Erythroblast (primary cell): Measurements from ENCODE around the gene FBXO15.

Experiments
- DNase-seq, 2 experiments: peaks; one replicate each; lab custom pipeline; 2025; lab: John Stamatoyannopoulos, UW
- GATA1 ChIP-seq: IDR thresholded peaks from 2 replicates; pipeline ENCODE4 v1.6.1; 2011; ENCODE audit warnings: low read depth, mild to moderate bottlenecking, control low read depth, low read length, moderate library complexity
- POLR2A ChIP-seq: IDR thresholded peaks from 2 replicates; pipeline ENCODE4 v1.6.1; 2011; ENCODE audit warnings: mild to moderate bottlenecking, low read length

The FBXO15 gene

DNA sequence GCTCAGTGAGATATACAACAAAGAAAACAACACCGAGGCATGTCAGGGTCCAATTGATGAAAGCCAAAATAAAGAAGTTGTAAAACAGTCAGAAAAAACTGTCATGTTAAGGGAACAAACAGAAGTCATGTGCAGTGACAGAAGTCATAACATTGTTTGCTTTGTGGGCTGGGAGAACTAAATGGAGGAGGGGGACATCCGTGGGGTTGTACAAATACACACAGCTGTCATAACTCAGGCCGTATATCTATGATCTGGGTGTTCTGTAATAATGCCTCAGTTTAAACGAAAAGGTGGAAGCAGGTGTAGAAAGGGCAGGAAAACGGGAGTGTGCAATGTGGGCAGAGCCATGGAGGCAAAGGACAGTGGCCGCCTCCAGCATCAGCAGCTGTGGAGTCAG lies 28.0 kb upstream of the FBXO15 start:
- no peak for TF ChIP-seq GATA1
- TF ChIP-seq POLR2A = no peak
- no peak for DNase-seq

DNA sequence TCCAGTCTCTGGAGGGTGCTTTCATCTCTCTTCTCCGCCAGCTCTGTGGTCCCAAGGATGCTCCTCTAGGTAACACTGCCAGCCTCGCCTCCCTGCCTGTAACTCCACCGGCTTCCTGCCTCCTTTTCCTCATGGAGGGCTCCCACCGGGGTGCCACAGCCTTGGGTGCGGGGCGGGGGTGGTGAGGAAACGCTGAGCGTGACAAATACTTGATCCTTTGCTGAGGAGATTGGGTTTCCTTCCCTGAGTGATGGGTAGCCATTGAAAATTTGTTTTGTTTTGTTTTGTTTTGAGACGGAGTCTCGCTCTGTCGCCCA lies 25.8 kb upstream of the FBXO15 start:
- TF ChIP-seq GATA1 (no peak), POLR2A (no peak)

DNA sequence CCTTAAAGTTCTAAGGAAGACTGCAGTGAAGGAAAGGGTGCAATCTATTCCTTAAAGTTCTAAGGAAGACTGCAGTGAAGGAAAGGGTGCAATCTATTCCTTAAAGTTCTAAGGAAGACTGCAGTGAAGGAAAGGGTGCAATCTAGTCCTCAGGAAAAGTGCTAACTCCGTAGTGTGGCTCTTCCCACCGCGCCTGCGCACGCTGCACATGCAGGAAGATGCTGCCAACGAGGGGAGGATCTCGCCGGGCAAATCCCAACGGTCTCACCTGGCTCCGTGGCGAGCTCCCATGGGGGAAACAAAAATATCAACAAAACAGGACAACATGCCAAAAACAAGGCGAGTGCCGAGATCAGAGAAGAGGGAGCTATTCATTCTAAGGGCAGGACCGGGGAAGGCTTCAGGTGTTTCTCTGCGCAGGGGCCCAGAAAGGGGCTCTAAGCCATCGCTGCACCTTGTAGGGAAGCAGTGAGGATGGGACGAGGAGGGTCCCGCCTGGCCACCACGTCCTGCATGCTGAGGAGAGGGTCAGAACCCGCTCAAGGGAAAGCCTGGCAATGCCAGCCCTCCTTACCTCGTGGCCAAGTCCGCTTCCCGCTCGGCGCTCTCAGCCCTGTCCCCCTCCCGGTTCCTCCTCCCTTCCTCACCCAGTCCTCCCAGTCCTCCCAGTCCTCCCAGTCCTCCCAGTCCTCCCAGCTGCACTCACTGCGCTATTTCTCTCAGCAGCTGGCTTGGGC lies 25.2 kb upstream of the FBXO15 start:
- TF ChIP-seq POLR2A (no peak), GATA1 (no peak)
- DNase-seq = no peak

More for the DNA sequence above, 25.8 kb upstream of the FBXO15 start:
- no peak for DNase-seq

DNA sequence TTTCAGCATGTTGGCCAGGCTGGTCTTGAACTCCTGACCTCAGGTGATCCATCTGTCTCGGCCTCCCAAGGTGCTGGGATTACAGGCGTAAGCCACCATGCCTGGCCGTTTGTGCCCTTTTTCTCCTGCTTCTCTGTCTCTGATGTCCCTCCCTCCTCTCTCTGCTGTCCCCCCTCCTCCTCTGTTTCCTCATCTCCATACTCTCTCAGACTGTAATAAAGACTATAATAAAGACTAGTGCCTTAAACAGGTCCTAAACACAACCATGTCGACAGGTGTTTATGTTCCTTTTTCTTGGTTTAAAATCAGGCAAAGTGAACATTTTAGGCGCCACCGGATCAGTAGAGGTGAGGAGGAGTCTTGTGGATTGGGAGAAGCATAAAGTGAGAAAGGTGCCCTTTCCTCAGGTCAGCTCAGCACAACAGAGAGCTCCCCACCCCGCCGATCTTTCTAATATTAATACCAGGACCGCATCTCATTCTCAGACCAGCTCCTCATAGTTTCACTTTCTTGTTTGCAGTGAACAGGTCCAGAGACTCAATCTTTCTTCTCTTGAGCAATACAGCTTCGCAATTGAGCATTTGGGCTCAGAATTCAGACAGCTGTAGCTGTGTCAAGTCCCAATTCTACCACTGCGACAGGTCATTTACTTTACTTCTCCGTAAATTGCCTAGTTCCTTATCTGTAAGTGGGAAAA lies 24.4 kb upstream of the FBXO15 start:
- TF ChIP-seq GATA1 (no peak), POLR2A (no peak)
- no peak for DNase-seq

DNA sequence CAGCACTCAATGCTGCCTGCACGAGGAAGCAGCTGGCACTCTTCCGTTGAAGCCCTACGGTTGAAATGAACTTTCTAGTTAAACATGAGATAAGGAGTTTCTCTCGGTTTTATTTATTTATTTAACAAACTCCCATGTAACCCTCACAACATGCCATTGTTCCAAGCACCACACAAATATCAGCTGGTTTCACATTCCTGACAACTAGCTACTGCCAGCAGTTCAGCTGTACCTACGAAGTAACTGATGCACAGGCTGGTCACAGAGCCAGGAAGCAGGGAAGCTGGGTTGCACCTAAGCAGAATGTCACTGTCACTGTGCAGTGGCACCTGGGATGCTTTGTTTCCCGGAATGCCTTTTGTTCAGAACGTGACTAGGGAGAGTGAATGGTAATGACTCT lies 18.8 kb upstream of the FBXO15 start:
- no peak for TF ChIP-seq POLR2A
- no peak for TF ChIP-seq GATA1
- no peak for DNase-seq

DNA sequence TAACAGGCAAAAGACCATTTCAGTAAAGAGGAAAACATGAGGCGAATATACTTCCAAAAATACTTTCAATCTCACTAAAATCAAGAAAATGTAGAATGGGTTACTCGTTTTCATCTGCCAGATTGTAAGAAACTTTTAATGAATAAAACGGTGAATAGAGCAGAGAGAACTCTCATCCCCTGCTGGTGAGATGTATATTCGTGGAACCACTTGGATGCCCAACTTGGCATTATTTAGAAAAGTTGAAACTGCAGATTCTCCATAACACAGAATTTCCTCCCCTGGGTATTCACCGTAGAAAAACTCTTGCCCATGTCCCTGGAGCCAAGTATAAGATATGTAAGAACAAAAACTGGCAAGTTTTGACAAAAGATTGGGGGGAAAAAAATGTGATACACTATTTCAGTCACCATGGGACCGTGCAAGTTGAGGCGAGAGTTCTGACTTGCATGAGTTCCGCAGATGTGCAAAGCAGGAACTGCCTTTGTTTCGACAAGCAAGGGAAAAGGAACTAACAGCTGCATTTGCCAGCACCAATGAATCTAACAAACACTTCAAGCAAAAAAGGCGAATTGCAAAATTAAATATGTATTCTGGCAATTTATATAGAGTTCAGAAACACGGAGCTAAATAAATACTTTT lies 15.5 kb upstream of the FBXO15 start:
- TF ChIP-seq POLR2A (no peak), GATA1 (no peak)
- DNase-seq = no peak

DNA sequence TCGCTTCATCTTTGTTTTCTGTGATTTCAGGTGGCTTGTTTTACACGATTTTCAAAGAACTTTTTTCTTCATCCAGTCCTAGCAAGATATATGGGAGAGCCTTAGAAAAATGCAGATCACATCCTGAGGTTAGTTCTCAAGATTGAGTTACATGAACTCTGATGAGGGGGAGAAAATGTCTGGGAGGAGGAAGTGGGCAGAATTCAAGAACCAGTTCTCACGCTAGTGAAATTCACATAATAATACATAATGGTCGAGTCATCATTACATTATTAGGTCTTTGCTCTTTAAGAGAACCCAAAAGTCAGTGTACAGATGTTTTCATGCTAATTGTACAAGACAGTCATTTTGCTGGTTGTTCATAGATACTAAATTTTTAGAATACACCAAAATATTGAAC lies 7.6 kb upstream of the FBXO15 start:
- no peak for DNase-seq
- no peak for TF ChIP-seq GATA1
- TF ChIP-seq POLR2A = no peak

DNA sequence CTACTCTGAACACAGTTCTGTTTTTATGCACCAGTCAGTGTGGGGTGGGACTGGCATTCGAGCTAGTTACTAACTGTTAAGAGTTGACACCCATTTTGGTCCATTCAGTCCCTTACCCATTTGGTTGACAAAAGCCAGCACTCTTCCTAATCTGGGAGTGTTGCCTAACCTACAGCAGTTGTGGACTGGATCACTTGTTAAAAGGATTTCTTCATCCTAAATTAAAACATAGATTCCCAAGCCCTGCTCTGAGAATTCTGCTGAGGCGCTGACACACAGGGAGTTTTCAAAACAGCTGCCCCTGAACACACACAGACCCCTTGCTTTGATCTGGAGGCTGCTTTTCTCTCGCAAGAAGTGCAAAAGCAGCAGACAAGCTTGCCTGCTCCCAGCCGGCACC lies 7.1 kb upstream of the FBXO15 start:
- DNase-seq = no peak
- TF ChIP-seq GATA1 (no peak), POLR2A (no peak)

DNA sequence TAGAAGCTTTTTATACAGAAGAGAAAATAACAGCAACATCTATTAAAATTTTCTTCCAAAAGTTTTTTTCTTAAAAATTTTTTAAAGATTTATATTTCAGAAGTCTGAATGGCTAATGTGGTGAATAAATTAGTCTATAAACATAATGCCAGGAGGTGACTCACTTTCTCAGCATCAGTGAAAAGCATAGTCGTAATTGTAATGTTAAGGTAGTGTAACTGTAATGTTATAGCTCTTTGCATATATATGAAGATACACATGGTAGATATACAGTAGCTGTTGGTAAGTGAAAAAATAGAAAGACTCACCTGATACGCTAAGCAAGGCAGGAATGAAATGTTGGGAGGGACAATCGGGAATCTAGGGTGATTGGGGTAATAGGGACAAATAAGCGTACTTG lies 6.2 kb upstream of the FBXO15 start:
- DNase-seq = no peak
- TF ChIP-seq GATA1 (no peak), POLR2A (no peak)

DNA sequence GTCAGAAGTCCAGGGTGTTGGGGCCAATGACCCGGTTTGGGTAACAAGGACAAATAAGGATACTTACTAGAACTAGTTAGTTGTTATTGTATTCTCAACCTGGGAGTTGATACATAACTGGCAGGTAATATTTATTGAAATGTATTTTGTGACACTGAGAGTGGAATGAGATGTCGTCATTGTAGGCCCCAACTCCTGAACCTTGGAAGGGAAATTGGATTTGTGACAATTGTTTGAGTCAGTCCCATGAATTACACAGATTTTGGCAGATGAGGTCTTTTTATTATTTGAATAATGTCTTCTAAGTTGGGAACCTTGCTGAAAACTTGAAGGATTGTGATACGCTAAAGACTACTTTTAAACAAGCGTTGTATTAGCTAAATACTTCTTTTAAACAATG lies 5.7 kb upstream of the FBXO15 start:
- no peak for DNase-seq
- TF ChIP-seq POLR2A (no peak), GATA1 (no peak)

DNA sequence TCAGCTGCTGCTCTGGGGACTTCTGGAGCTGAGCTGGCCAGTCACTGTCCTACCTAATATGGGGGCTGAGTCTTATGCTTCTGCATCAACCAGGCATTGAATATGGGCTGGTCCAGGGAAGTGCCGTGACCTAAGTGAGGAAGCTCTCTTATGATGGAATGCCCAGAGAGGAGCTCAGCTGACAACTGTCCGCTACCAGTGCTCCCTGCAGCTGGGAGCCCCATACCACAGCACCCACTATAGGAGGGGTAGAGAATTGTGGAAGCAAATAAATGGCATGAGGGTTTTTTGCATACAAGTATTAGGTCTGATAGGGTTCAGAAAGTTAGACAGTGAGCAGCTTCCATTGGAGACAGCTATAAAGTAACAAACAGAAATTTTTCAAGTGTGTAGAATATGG lies 5.2 kb upstream of the FBXO15 start:
- no peak for TF ChIP-seq GATA1
- no peak for TF ChIP-seq POLR2A
- peak; percentile 49 for DNase-seq

DNA sequence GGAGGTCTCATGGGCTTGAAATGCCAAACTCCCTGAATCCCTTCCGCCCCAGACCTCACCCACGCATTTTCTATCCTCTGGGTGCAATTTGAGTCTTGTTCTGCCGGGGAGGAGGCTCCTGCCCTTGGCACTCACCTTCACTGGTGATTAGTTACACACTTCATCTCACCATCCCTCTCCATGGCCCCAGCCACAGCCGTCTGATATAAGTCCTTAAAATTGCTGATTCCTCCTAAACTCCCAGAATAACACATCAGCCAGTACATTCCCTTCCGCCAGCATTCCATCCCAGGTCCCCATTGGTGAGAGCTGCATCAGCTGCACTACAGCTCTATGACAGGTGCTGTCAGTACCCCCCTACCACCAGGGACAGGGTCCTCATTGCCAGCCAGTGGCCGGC lies 4.6 kb upstream of the FBXO15 start:
- TF ChIP-seq GATA1 = no peak
- no peak for TF ChIP-seq POLR2A
- DNase-seq = no peak

DNA sequence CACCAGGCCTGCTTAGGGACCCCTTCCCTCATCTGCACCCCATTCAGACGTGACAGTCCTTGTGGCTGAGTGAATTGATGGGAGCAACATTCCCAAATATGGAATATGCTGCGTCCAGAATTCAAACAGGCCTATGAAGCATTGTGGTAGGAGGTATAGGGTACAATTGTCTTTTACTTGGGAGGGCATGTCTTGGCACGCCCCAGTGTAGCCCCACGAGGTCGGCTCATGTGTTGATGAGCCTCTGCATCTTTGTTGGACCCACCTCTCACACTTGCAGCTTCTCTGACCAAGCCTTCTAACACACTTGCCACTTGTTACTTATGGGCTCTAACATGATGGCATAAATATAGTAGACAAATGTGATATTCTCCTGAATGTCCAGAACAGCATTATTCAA lies 2.2 kb upstream of the FBXO15 start:
- DNase-seq = peak in 1 of 2 experiments; percentile 32
- TF ChIP-seq GATA1 = no peak
- no peak for TF ChIP-seq POLR2A

DNA sequence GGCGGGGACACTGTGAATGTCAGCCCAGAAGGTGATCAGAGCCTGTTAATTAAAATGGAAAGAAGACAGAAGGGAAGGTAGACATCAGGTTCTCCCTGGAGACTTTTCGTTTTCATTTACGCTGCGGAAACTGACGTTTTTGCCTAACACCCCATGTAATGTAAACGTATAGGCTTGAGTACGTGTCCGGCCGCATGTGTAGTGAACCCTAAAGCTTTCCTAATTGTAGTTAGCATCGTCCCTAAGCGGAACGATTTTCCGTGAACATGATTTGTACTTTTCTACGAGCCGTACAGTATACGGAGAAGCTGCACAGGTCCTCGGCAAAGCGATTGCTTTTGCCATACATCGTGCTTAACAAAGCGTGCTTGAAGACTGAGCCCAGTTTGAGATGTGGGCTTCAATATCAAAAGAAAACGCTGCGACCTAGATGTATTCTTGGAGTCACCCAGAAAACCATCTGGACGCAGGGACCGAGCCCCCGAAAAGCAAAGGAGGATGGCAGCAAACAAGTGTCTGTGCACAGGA lies 973 bp upstream of the FBXO15 start:
- no peak for TF ChIP-seq GATA1
- TF ChIP-seq POLR2A = peak; percentile 52
- DNase-seq = no peak
